ENCODE data around the gene HPS3.

The HPS3 gene

DNA sequence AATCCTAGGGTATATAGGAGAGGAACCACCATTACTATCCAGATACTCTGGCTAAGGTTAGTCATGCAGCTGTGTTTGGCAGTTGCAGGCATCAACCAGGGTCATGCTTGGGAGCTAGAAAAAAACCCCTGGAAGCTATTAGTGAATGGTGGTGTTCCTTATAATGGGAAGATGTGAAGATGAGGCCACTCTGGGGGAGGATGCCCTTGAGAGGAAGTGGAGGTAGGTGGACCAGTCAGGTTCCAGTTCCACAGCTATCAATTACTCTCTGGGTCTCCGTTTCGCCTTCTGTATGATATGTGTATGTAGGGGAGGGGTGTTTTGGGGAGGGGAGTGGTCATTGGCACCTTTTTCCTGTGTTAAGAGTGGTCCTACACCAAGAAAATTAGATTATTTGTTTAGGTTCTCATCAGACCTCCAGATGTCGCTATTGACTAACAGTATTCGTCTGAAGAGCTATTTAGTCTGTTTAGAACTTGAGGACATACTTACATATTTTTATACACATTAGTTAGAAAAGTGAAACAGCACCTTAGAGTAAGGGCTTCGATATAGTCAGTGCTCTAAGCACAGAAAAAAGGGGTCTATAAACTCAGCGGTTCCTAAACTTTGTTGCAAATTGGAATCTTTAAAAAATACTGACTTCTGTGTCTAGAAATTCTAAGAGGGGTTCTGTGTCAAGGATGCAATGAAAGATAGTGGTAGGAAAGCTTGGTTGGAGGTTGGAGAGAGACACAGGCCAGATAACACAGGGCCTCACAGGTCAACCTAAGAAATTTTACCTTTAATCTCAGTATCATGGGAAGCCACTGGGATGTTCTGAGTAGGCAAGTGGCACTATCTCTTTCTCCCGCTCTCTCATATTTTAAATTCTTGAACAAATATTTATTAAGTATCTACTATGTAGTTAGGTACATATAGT, 9.1 kb upstream of the HPS3 start:
- DNase-seq (ENCODE audit: low read depth), result peak; percentile 52

DNA sequence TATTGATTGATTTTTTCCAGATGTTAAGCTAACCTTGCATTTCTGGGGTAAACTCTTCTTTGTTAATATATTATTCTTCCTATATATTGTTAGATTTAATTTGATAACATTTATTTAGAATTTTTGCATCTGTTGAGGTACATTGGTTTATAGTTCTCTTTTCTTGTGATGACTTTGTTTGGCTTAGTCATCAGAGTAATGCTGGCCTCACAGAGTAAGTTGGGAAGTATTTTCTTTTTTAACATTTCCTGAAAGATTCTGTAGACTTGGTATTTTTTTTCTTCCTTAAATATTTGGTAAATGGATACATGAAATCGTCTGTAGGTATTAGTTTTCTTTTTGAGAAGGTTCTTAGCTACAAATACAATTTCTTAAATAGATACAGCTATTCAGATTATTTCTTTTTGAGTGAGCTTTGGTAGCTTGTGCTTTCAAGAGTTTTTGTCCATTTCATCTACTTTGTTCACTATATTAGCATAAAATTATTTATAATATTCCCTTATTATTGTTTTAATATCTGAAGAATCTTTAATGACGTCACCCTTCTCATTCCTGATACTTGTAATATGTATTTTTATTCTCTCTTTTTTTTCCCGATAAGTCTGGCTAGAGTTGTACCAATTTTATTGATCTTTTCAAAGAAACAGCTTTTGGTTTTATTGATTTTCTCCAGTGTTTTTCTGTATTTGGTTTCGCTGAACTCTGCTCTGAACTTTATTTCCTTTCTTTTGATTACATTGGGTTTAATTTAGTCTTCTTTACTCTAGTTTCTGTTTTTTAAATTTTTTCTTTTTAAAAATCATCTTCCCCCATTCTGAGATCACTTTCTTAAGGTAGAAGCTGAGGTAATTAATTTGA, 6.5 kb upstream of the HPS3 start:
- no peak for DNase-seq (ENCODE audit: low read depth)

DNA sequence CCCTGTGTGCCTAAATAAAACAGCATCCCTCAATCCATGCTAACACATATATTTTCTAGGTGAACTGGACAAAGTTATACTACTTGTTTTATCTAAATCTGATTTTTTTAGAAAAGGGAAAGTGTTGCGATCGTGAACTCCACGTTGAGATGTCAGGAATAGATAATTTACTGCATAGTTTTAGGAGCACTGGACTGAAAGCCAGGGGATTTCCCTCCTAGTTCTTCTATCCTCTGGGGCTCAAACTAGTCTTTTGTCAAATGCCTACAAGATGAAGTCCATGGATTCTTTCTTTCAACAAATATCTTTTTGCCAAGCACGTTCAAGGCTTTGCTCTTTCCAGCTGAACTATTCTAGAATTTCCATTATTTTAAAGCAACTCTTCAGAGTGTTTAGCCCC, 617 bp upstream of the HPS3 start:
- no peak for DNase-seq (ENCODE audit: low read depth)

DNA sequence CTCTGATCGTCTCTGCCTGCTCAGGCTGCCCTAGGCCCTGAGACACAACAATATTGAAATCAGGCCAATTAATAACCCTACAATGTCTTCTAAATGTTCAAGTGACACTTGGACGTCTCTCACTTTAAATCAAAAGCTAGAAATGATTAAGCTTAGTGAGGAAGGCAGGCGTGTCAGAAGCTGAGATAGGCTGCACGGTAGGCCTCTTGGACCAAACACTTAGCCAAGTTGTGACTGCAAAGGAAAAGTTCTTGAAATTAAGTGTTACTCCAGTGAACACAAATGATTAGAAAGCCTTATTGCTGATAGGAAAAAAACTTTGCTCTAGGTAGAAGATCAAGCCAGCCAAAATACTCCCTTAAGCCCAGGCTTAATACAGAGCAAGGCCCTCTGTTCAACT, 2.2 kb downstream of the HPS3 start:
- DNase-seq (ENCODE audit: low read depth), result no peak

- DNase-seq (ENCODE audit: low read depth), result no peak
Observed at GRCh38 chr3:149134575-149134974, 5.1 kb downstream of the HPS3 start.

GRCh38 chr3:149142682-149143081, 13.2 kb downstream of the HPS3 start:
- no peak for DNase-seq (ENCODE audit: low read depth)

DNA sequence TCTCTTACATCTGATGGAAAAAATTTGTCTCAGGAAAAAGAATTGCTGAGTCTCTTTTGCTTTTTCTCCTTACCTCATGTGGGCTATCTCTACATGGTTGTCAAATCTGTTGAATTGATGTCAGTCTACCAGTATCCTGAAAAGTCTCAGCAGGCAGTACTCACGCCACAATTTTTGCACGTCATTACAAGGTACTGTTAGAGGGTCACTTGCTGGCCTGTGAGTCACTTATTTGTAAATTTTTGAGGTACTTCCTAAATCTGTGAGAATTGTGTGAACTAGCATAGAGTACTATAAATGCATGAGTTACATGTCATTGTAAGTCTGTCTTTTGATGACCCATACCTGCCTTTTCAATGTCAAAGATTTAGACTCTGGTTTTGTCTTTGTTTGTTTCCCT, 15.9 kb downstream of the HPS3 start:
- DNase-seq (ENCODE audit: low read depth), result no peak

DNA sequence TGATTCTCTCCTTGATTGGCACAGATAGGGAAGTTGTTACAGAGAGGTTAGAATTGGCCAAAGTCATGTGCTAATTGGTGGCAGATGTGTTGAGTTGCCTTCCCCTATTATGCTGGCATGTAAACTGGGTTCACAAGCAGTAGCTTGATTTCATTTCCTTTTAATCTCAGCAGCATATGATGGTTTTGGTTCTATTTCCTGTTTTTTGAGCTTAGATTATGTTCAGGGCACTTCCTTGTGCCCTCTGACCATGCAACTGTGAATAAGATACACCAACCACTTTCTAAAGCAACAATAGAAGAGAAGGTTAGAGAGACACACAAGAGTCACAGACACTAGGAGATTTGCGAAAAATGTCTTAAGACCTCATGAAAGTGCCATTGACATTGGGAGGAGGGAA, 16.5 kb downstream of the HPS3 start:
- DNase-seq (ENCODE audit: low read depth), result no peak

DNA sequence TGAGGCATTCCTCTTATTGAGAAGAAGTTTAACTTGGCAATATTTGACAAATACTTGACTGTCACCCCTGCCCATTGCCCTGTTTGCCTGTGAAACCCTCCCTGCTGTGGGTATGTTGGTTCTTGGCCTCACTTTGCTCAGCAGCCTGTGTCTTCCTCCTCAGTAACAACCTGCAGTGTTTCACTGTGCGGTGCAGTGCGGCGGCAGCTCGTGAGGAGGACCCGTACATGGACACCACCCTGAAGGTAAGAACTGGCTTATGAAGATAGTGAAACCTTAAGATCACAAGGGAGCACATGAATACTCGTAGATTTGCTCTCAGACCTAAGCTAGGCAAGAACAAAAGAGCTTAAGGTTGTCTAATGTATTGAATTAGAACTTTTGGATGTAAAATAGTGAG, 21.0 kb downstream of the HPS3 start:
- no peak for DNase-seq (ENCODE audit: low read depth)

GRCh38 chr3:149151843-149152242, 22.4 kb downstream of the HPS3 start:
- peak; percentile 37 for DNase-seq (ENCODE audit: low read depth)

DNA sequence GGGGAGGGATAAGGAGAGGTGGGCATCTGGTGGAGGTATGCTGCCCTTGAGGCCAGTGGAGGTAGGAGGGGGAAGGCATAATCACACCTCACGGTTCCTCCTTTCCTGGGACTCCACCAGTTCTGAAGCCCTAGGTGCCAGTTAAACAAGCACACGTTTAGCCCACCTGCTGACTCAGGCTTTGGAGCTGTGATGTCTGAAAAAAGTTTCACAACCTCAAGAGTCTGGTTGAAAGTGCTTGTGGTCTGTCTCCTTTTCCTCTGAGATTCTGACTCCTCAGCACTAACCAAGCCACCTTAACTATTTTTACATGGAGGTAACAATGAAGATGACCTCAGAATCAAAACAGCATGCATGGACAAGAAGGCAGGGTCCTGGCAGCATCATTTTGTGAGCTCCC, 23.0 kb downstream of the HPS3 start:
- no peak for DNase-seq (ENCODE audit: low read depth)

GRCh38 chr3:149153402-149153801, 24.0 kb downstream of the HPS3 start:
- DNase-seq (ENCODE audit: low read depth), result no peak

DNA sequence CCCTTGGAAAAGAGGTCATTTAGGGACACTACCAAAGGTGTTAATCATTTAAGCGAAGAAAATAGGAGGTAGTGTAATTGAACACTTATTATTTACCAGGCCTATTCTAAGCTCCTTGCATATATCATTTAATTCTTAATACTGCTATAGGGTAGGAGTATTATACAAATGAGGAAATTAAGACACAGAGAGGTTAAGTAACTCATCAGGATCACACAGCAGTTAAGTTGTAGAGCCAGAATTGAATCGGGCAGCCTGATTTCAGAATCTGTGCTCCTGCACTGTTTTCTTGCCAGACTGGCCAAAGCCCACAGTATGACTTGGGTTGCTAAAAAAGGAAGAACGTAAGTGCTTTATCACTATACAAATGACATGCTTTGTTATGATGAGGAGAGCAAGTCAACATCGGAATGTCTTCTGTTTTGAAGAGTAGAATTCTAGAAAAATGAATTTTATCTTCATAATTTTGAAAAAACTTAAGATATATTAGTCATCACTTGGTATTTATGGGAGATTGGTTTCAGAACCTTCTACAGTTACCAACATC, 31.4 kb downstream of the HPS3 start:
- DNase-seq (ENCODE audit: low read depth), result no peak

DNA sequence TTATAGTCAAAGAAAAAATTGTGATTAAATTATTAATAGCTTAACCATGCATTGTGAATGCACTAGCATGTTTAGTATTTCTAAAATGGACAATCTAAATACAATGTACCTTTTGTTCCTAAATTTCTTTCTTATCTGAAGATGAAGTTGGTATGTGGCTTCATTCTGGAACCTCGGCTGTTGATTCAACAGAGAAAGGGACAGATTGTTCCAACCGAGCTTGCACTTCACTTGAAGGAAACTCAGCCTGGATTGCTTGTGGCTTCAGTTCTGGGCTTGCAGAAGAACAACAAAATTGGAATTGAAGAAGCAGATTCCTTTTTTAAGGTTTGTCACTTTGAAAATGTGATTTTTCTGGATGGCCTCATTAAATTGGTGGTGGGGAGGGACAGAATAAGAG, 32.6 kb downstream of the HPS3 start:
- no peak for DNase-seq (ENCODE audit: low read depth)

DNA sequence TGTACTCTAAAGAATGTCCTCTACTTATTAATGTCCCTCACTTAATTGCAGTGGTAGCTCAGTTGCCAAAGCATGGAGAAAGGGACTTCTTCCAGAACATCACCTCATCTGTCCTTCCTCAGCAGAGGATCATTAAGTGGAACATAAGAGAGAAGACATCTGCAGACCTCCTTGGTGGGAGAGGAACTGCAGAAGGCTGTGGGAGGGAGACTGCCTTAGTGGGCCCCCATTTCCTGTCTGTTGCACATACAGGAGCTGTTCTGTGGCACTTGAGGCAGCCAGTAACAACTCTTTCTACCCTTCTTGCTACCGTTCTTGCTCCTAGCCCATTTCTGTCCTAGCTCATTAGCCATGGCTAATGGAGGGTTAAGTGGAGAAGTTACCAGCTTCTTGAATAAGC, 33.6 kb downstream of the HPS3 start:
- DNase-seq (ENCODE audit: low read depth), result no peak

DNA sequence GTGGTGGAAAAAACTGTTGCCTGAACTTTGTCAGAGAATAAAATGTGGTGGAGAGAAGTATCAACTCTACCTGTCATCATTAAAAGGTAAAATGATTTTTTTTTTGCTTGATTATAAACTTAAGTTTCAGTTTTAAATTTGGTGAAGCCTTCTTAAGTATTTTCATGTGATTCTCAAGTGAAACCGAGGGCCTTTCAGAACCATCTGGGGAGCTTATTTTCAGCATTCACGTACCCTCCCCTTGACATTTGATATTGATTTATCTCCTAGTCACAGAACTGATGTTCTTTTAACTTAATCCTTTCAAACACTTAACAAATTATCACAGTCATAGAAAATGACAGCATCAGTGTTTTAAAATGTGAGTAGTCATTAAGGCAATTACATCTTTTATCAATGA, 38.5 kb downstream of the HPS3 start:
- no peak for DNase-seq (ENCODE audit: low read depth)

GRCh38 chr3:149170672-149171071, 41.2 kb downstream of the HPS3 start:
- no peak for DNase-seq (ENCODE audit: low read depth)

DNA sequence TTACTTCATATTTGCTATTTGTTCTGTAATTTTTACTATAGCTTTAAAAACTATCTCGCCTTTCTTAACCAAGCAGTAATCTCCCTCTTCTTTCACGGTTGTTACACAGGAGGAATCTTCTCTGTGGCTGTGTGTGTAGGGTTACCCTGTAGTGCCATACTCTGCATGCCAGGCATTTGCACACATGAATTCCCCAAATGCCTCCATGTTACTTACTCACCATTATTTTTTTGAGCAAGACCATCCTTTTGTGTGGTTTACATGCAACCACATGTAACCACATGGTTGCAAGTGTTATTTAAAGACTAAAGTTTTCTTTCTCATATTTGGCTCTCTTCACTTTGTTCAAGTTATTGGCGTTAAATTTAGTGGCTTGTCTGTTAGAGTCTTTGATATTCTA, 45.5 kb downstream of the HPS3 start:
- no peak for DNase-seq (ENCODE audit: low read depth)

GRCh38 chr3:149177122-149177521, 47.7 kb downstream of the HPS3 start:
- DNase-seq (ENCODE audit: low read depth), result no peak

GRCh38 chr3:149179220-149179619, 49.8 kb downstream of the HPS3 start:
- DNase-seq (ENCODE audit: low read depth), result peak; percentile 15

- DNase-seq (ENCODE audit: low read depth), result peak; percentile 100
Observed at GRCh38 chr3:149180057-149180573, 50.7 kb downstream of the HPS3 start.

DNA sequence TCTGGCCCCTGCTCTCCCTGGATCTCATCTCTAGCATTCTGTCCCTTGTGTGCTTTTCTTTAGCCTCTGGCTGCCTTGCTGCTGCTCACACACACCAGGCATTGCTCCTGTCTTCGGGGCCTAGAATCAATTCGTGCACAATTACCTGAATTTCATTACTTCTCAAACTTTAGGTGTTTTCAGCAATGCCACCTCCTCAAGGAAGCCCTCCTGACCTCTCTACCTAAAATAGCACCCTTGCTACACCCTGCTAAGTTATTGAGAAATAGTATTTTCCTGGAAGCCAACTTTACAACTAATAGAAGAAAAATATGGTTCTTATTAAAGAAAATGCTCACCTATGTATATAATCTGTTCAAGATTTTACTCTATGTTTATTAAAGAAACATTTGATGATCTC, 51.7 kb downstream of the HPS3 start:
- no peak for DNase-seq (ENCODE audit: low read depth)

- no peak for DNase-seq (ENCODE audit: low read depth)
Observed at GRCh38 chr3:149186219-149186618, 56.8 kb downstream of the HPS3 start.
